Urinary bladder (tissue), 4 donors: Measurements from ENCODE around the gene TMEM107. TPM values are rescaled to one million over a fixed set of nuclear protein-coding genes. Genes with fewer than 3 reads are reported as not detected.
"Not testable (repeated sequence)": the region's sequence is repeated elsewhere in the genome, so short reads cannot be mapped to it uniquely, and the experiment has no call there.

Experiments used
- DNase-seq: peaks from one replicate; pipeline ENCODE4 v3.0.0-alpha.2; 2015; ENCODE audit errors: extremely low spot score
- H3K27ac ChIP-seq: one replicate; pipeline ENCODE4 v1.5.1; 2013; ENCODE audit warnings: low read depth, mild to moderate bottlenecking, moderate library complexity
- H3K36me3 ChIP-seq: one replicate; pipeline ENCODE4 v1.6.1; 2013; ENCODE audit warnings: mild to moderate bottlenecking, moderate library complexity; ENCODE audit not compliant: insufficient read depth
- H3K4me1 ChIP-seq: one replicate; pipeline ENCODE4 v1.6.1; 2013; ENCODE audit warnings: mild to moderate bottlenecking, moderate library complexity; ENCODE audit not compliant: insufficient read depth
- H3K4me3 ChIP-seq: one replicate; pipeline ENCODE4 v1.5.1; 2013; ENCODE audit warnings: low read depth, low read length
- WGBS: extraction: QIAGEN DNeasy Blood & Tissue Kit; methylation state at CpG from one replicate; pipeline ENCODE4 v1.1.7; 2013; 5-methylcytosine and 5-hydroxymethylcytosine counted together
- polyA plus RNA-seq: library from polyadenylated mRNA; stranded (reverse); fragments of 200-250 nt; gene quantifications from one replicate; pipeline ENCODE4 v1.2.3, GENCODE V29; 2013
- total RNA-seq: library from RNA; depleted of rRNA; stranded (reverse); fragments of >200 nt; gene quantifications from one replicate; pipeline ENCODE4 v1.2.3, GENCODE V29; 2014
- donor health status: healthy with polysubstance abuse.
- donor health status: healthy.

The TMEM107 gene
- total and polyA plus RNA-seq, 2 donors = 21.6 to 40.4 TPM

DNA sequence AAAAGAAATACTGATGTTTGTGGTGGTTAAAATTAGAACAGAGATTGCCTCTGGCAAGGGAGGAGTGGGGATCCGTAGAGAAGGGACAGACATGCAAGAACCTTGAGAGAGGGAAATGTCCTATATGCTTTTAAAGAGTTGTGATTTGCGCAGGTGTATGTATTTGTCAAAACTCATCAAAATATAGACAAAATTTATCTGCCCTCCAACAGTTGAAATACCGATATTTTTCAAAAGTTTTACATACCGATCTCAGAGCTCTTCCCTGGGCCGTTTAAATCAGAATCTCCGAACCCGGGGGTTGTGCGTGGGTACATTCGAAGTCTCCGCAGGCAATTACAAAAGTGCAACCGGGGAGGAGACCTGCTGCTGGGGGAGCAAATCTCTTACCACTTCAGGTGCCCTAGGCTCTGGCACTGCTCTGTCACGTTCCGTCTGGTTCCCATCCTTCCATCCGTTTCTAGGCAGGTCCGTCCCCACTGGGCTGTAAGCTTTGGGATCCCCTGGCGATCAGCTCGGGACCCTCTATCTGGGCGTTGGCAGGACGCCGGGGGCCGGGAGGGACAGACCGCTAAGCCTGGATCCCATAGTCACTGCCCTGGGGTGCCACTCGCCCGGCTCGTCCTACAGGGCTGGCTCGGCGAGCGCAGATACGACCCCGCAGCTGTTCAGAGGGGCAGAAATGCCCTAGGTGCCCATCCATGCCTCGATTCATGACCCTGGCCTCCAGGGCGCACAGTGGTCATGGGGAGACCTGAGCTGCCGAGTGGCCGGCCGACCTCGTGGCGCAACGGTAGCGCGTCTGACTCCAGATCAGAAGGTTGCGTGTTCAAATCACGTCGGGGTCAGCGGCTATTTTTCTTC, 9.6 kb upstream of the TMEM107 start:
- H3K27ac ChIP-seq = peak overlapping the region; percentile 85
- H3K36me3 ChIP-seq = no peaks in the 10 kb centered on the region
- no peak for DNase-seq
- under 1% methylated on average over 44 of the region's 44 CpGs for WGBS
- no peaks in the 10 kb centered on the region for H3K4me1 ChIP-seq
- peak overlapping the region; percentile 56 for H3K4me3 ChIP-seq

DNA sequence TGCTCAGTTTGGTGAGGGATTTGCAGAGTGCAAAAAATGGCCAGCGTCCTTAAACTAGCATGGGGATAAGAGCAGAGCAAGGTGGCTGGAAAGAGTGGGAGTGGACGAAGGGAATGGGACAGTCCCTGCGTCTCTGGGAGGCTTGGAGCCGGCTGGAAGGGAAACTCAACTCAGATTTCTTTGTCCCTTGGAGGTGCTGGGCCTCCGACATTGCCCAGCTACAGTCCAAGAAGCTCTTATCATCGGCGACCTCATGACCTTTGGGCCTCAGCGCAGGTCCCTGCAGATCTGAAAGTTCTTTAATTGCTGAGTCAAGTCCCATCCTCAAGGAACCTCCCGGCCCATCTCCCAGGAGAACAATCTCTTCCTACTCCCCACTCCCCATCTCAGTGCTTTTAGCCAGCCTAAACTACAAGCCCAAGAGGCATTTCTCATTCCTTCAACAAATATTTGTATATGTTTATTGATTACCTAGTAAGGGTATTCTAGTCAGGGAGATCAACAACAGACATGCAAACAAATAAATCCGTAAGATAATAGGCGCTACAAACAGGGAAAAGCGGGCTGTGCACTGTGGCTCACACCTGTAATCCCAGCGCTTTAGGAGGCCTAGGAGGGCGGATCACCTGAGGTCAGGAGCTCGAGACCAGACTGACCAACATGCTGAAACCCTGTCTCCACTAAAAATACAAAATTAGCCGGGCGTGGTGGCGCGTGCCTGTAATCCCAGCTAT, 985 bp upstream of the TMEM107 start:
- 68% methylated on average over 19 of the region's 19 CpGs for WGBS

DNA sequence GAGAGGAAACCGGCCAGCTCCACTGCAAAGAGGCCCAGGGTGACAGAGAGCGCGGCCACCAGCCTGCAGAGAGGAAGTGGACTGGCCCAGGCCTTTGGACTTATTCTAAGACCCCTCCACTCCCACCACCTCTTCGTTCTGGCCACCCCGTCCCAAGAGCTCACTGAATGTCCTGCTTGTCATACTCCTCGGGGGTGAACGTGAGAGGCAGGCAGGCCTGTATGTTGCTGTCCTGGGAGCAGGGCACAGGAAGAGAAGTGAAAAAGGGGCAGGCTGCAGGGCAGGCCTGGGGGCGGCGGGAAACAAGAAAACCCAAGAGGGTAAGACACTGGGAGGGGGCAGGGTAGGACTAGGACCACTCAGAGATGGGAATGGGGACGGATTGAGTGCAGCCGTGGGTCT, 384 bp downstream of the TMEM107 start:
- peak overlapping the region; percentile 57 for H3K4me3 ChIP-seq
- no peak for DNase-seq
- H3K36me3 ChIP-seq = no peaks in the 10 kb centered on the region
- no peaks in the 10 kb centered on the region for H3K4me1 ChIP-seq
- 13% methylated on average over 11 of the region's 11 CpGs for WGBS
- H3K27ac ChIP-seq = no peak overlapping the region

More for the DNA sequence above, 985 bp upstream of the TMEM107 start:
- Histone ChIP-seq H3K27ac (no peak overlapping the region), H3K36me3 (no peaks in the 10 kb centered on the region), H3K4me1 (no peaks in the 10 kb centered on the region), H3K4me3 (no peak overlapping the region)
- DNase-seq = no peak

DNA sequence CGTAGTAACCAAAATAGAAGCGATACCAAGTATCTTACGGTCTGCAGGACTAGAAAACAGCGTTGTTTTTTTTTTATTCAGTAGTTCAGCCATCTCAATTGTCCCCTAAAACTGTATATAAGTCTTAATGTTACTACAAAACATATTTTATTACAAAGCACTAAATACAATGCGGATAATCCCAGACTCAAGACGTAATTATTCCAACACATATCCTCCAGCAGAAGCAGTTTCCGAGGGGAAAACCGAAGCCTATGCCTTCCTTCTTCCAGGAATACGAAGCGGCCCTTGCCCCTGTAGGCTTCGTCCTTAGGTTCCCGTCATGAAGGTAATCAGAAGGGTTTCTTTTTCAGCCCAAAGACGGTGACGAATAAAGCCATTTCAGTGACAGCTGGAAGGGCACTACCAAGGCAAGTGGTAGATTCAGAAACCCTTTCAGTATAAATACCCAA, 2.3 kb downstream of the TMEM107 start:
- 4% methylated on average over 14 of the region's 14 CpGs for WGBS
- no peak for DNase-seq

DNA sequence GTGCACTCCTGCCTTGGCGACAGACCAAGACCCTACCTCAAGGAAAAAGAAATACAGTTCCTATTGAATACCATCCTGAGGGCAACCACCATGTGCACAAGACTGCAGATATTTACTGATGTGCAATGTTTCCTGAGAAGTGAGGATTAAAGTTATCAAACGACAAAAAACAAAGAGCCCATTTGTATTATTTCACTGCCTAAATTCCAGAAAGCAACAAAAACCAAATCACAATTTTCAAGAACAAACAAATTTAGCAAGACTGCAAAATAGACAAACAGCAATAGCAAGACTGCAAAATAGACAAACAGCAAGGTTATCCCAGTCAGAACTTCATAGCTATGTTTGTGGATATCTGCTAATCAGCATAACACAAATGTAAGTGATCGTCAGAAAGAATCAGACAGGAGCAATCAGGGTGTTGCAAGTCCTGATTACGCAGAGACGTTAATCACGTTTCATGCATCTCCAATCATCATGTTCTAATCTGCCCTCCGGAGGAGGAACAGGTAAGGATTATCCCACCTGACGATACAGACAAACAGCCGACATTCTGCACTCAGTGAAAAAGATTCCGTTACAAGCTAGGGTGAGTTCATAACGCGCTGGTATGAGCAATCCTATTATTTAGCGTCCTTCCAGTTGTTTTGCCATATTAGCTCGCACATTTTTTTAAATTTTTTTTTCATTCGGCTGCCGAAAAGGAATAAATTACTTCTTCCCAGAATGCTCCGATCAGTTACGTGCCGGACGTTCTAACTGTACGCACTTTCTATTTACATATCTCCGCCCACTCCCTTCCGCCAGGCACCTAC, 2.9 kb downstream of the TMEM107 start:
- peak overlapping the region; percentile 26 for H3K4me3 ChIP-seq
- under 1% methylated on average over 23 of the region's 23 CpGs for WGBS
- peak; percentile 94 for DNase-seq

More for the DNA sequence above, 2.3 kb downstream of the TMEM107 start:
- peak overlapping the region; percentile 11 for H3K4me3 ChIP-seq
- H3K36me3 ChIP-seq = no peaks in the 10 kb centered on the region
- H3K4me1 ChIP-seq = no peaks in the 10 kb centered on the region
- no peak overlapping the region for H3K27ac ChIP-seq

DNA sequence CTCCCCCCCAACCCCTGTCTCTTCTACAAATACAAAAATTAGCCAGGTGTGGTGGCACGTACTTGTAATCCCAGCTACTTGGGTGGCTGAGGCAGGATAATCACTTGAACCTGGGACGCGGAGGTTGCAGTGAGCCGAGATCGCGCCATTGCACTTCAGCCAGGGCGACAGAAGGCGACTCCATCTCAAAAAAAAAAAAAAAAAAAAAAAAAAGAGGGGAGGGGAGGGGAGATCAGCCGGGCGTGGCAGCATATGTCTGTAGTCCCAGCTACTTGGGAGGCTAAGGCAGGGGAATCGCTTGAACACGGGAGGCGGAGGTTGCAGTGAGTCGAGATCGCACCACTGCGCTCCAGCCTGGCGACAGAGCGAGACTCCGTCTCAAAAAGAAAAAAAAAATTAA, 6.0 kb downstream of the TMEM107 start:
- H3K36me3 ChIP-seq, H3K27ac ChIP-seq, DNase-seq, H3K4me3 ChIP-seq, H3K4me1 ChIP-seq: not testable (repeated sequence)
- WGBS = 88% methylated on average over 19 of the region's 19 CpGs

More for the DNA sequence above, 2.9 kb downstream of the TMEM107 start:
- no peaks in the 10 kb centered on the region for H3K4me1 ChIP-seq
- no peaks in the 10 kb centered on the region for H3K36me3 ChIP-seq
- no peak overlapping the region for H3K27ac ChIP-seq

DNA sequence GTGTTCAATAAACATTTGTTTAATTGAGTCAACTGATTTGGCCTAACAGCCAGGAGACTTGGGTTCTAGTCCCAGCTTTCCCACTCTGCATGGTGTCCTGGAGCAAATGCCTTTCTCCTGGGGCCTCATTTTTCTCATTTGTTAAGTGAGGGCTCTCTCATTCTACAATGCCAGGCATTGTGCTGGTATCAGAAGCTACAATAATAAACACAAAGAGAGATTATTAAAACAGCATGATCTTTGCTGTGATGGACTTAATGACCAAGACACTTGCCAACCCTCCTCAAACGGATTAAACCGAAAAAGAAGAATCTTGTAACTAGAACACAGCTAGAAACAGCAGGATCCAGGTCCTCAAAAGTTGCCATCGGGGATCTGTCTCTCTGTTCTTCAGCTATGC, 8.7 kb downstream of the TMEM107 start:
- 75% methylated on average over 3 of the region's 3 CpGs for whole genome bisulfite sequencing
- no peak overlapping the region for H3K4me3 ChIP-seq
- H3K27ac ChIP-seq = no peak overlapping the region
- no peaks in the 10 kb centered on the region for H3K4me1 ChIP-seq
- no peaks in the 10 kb centered on the region for H3K36me3 ChIP-seq
- DNase-seq = no peak

DNA sequence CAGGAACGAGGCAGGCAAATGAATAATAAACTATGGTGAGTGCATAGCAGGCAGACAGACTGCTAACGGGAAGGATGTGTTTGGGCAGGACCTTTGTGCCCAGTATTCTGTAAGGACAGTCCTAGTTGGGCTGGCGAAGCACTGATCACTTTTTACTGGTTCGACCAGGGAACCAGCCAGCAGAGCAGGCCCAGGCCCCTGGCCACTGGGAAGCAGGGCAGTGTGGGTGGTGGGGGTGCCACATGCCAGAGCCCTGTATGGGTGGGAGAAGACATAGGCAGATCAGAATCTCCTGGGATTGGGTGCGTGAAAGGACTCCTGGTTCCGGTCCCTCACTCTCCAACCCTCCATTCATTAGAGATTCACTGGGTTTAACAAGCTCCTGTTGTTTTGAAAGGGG, 9.4 kb downstream of the TMEM107 start:
- no peaks in the 10 kb centered on the region for H3K4me1 ChIP-seq
- WGBS = 90% methylated on average over 6 of the region's 6 CpGs

DNA sequence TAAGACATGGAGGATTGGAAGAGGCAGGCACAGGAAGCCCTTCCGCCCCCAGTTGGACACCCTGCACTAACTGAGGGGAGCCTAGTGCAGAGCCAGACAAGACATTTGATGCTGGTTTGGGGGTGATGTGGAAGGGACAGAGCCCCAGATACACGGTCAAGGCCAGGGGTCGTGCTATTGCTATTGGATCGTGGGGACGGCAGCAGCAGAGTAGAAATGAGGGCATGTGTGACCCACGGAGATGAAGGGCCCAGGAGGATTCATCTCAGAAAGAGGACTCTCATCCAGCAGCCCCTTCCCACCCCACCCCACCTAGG, 11.4 kb downstream of the TMEM107 start:
- DNase-seq = no peak
- Histone ChIP-seq H3K4me1 (no peaks in the 10 kb centered on the region), H3K4me3 (no peak overlapping the region), H3K27ac (no peak overlapping the region), H3K36me3 (peaks cover 3% of the 10 kb centered on the region)
- WGBS = 65% methylated on average over 6 of the region's 6 CpGs

More for the DNA sequence above, 9.4 kb downstream of the TMEM107 start:
- Histone ChIP-seq H3K4me3 (no peak overlapping the region), H3K36me3 (no peaks in the 10 kb centered on the region), H3K27ac (no peak overlapping the region)
- DNase-seq = no peak

DNA sequence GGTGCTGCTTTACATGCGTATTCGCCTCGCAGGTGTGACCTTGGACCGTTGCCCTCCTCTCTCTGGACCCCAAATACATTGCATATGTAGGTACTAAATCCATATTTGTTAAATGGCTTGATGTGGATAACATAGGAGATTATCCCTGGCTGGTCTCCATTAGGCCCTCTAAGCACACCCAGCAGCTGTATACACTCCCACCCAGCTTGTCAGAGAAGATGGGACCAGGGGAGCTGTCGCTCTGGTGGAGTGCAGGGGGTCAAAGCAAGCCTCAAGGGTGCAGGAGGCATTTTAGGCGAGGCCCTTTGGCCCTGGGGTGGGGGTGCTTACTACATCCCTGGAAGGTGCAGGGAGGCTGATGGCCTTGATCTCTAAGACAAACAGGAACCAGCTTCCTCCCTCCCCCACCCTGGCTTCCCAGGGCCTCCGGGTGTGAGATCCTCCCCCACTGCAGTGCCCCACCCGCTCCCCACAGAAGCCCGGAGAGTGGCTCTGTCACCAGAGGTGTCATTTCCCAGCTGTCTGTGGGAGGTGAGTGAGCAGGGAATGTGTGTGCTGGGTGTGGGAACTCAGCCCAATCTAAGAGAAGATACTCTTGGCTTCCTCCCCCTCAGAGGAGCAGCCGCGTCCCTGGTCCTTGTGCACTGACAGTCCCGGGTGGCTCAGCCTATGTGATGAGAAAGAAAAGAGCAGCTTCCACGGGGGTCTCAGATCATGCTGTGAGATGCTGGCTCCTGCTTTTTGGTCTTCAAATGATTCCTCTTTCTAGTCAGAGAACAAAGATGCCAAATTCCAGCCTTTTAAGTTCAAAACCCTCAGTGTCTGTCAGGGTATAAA, 12.0 kb downstream of the TMEM107 start:
- H3K36me3 ChIP-seq = peaks cover 7% of the 10 kb centered on the region
- DNase-seq = no peak
- WGBS = 28% methylated on average over 13 of the region's 13 CpGs
- peak overlapping the region; percentile 99 for H3K27ac ChIP-seq
- no peaks in the 10 kb centered on the region for H3K4me1 ChIP-seq
- no peak overlapping the region for H3K4me3 ChIP-seq

DNA sequence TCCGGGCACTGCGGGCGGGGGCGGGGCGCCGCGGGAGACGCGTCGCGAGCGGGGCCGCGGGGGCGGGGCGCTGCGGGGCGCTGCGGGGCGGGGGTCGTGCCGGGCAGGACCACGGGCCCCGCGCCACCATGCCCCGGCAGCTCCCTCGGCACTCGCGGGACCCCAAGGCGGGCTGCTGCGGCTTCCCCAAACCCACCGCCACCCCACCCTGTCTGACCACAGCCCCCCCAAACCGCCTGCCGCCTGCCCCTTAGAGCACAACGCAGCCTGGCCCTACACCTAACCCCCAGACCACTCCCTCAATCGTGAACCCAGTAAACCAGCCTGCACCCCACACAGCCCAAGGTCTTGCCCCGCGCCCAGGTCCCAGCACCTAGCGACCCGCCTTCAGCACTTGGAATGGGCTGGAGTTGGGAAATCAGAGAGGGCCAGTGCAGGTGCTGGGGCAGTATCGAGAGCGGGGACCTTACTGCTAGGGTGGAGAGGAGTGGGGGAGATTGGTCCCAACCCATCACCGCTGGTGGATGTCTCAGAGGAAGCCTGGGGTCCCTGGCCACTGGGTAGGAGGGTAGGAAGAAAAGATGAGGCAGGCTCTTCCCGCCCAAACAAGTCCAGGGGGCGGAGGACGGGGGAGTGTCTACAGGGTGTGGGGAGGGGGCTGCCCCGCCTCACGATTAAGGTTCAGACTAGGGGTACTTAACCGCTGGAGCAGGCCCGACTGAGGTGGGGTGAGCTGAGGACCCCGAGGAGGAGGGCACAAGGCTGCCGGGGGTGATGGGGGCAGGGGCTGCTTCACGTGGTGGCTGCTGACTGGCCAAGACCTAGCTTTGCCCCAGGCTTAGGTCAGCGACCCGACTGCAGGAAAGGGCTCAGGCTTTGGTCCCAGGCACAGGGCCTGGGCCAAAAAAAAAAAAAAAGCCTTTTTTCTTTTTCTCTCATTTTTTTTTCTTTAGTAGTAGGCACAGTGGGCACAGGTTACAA, 12.9 kb downstream of the TMEM107 start:
- WGBS = 6% methylated on average over 55 of the region's 55 CpGs
- Histone ChIP-seq H3K4me1 (no peaks in the 10 kb centered on the region), H3K27ac (peak overlapping the region; percentile 99), H3K4me3 (peak overlapping the region; percentile 92), H3K36me3 (peaks cover 7% of the 10 kb centered on the region)
- no peak for DNase-seq
